Glomerular endothelial cell (primary cell): Measurements from ENCODE around the gene STMN1. TPM values are rescaled to one million over a fixed set of nuclear protein-coding genes. Genes with fewer than 3 reads are reported as not detected.

ENCODE experiments used
- DNase-seq: peaks from one replicate; pipeline ENCODE4 v3.0.0-alpha.2; 2011; ENCODE audit warnings: low read depth, low spot score; ENCODE audit errors: extremely low read depth
- total RNA-seq: library from RNA; depleted of rRNA; stranded (reverse); fragments of >200 nt; gene quantifications from 2 replicates; pipeline ENCODE4 v1.2.3, GENCODE V29; 2015

STMN1 gene
- total RNA-seq, 1 donor from 2014 or later, result 163 TPM

DNA sequence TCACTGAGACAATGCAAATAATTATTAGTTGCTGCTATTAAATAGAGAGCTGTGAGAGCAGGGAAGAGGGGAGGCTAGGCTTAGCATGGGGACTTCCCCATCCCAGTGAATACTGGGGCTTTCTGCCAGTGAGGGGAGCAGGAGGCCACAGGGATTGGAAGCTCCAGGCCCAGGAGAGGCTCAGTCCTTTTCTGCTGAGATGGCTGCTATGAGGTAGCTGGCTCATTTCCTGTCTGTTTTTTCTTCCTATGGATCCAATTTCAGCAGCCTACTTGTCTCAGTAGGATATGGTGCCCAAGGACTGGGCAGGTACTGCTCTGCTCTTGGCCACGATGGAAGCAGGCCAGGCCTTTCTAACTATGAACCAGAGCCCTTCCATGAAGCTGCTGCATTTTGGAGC, 10.0 kb downstream of the STMN1 start:
- DNase-seq, result no peak

DNA sequence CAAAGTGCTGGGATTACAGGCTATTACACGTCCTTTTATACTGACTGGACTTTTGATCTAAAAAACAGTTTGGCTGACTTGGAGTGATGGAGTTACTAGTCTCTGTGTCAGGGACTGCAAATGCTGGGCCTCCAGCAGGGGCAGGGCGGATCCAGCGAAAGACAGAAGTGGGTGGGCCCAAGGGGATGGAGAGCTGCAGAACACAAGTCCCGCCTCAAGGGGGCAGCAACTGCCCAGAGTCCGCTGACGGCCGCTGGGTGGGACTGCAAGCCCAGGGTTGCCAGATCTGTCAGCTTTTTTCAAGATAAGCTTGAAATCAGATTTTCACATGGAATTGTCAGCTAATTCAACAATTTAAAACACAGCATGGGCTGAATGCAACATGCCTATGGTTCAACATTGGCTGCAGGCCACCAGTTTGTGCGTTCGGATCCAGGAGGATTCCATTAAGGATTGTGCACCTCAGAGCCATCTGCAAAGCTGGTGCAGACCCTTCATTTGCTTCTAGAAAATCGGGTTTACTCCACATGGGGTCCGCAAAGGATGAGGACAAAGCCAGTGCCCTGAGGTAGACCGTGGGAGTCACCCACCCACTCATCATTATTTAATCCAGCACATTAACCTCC, 10.7 kb downstream of the STMN1 start:
- DNase-seq, result peak; percentile 60

DNA sequence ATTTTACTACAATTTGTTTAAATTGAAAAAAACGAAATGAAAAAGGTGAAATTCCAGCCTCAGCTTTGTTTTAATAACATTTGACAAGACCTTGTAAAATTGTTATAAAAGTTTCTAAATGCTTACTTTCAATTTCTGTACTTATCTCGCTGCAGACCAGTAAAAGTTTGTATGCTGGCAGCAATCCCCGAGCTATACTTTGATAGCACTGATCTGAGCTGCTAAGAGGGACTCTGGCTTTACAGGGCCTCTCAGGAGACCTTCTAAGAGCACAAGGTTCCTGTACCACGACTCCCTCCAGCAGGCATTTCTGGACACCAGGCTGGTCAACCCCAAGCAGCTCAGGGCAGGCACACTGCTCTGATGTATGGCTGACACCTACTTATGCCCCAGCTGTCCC, 13.1 kb downstream of the STMN1 start:
- no peak for DNase-seq

DNA sequence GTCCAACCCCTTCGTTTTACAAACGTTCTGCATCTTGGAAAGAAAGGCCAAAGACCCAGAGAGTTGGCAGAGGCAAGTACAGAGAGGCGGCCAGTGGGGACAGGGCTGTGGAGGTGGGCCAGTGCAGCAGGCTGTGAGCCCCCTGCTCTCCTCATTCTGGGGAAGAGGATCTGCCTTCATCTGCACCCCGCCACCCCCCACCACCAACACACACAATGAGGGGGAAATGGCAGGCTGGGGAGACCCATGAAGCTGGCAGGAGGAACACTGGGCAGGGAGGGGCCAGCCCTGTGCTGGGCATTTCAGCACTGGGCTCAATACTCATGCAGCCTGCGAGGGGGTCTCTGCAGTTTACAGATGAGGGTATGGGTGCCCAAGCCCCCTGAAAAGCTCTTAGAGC, 14.6 kb downstream of the STMN1 start:
- no peak for DNase-seq

DNA sequence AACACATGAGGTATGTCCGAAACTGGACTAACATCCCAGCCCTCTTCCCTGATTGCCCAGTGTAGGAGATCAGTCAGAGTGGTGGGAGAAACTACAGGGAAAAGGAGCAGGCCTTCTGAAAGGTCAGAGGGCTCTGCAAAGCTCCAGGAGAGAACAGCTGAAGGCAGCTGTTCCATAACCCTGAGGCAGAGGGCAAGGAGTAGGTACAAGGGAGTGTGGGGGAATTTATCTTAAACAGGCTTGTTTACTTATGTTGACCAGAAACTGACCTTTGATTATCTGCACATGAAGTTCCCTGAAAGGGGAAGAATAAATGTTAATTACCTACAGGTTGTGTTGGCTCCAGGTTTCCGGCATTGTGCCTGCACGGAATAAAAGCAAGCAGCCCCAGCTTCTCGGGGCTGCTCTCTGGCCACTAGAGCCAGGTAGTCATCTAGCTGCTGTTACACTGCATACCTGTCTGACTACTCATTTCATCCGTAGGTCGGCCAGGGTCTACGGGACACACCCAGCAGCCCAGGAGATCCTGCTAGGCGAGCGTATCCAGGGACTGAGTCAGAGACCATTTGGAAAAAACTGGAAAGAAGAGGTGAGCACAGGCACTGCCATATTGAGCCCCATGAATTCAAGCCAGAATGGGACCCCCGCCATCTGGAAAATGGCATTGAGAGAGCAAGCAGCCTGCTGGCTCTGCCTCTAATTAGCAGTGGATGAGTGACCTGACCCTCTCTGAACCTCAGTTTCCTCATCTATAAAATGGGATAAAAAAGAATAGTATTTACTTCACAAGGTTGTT, 15.8 kb downstream of the STMN1 start:
- no peak for DNase-seq

DNA sequence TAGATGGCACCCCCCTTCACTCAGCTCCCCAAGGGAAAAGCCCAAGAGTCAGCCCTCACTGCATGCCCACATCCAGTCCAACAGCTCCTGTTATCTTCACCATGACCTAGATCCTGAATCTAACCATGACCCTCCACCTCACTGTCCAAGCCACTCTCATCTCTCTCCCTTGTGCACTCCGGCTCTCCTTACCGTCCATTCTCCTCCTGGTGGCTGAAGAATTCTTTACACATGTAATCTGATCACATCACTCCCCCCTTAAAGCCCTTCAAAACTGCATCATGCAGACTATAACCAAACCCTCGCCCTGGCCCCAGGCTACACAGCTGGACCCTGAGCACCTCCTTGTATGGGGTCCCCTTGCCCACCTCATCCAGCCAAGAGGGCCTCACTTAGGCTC, 16.7 kb downstream of the STMN1 start:
- DNase-seq, result no peak

DNA sequence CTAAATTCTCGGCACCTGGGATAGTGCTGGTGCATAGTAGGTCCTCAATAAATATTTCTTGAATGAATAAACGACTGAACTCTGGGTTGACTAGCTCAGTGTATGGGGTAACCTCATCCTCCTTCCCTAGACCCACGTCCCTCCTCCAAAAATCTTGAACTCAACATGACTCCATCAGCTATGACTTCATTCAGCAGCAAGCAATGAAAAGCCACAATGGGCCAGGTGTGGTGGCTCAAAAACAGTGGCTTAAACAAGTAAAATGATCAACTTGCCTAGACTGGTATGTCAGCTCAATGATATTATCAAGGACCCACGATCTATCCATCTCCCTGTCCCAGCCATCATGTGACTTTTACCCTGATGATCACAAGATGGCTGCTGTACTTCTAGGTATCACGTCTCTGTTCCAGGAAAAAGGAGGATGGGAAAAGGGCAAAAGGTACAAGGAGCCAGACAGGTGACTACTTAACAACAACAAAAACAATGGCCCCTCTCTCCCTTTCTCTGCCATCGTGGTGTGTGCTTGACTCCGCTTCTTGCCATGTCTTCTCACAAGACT, 17.7 kb downstream of the STMN1 start:
- DNase-seq, result no peak

DNA sequence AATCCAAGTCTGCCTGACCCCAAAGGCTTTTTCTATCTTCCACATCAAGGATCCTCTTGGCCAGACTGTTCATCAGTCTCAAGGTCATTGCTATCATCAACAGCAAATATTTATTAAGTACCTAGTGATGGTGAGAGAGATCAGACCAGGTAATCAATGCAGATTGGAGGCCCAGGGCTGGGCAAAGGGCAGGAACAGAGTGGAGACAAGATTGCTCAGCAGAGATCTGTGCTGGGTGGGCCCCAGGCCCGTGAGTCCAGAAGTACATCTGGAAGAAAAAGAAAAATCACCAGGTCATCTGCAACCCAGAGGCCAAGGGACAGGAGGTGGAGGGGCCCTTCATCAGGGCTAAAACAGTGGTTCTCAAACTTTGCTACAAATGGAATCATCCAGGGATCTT, 20.6 kb downstream of the STMN1 start:
- no peak for DNase-seq

DNA sequence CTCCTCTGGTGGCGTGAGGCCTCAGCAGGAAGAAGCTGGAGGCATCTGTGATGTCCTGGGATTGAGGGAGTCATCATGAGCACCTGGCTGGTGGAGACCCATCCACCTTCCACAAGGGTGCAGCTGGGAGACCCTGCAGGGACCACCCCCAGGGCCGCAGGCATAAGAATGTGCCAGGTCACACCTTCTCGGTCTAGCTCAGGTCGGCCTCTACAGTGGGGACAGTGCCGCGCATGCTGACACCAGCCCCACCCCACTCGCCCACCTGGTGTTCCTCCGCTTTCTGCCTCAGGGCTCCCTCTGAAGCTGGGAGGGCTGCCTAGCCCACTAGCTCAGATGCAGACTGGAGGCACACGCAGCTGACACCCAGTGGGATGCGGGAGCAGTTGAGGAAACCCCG, 25.0 kb downstream of the STMN1 start:
- DNase-seq, result no peak

DNA sequence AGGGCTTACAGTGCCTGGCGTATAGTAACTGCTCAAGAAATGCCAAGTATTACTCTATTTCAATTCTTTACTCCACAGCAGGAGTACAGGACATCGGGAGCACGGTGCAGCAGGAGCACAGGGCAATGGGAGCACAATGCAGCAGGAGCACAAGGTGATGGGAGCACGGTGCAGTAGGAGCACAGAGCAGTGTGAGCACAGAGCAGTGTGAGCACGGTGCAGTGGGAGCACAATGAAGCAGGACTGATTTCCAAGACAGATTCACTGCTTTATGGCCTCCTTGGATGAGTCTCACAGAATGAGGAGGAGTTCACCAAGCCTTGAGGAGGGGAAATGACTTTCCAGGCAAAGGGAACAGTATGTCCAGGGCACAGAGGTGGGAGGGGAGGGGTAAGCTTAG, 25.7 kb downstream of the STMN1 start:
- DNase-seq, result no peak

DNA sequence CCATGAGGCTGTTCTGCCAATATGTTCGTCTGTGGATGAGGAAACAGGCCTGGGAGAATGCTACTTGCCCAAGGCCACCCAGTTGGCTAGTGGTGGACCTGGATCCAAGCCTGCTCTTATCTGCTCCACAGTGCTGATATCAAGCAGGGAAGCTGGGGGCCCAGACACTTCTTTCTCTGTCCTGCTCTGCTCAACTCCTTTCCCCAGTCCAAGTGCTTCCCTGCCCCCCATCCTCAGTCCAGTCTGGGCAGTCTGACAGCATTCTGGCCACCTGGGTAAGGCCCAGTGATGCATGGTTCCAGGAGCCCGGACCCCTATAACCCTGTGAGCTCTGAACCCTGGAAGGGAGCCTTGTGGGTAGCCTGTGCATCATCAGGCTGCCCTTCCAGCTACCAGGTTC, 26.5 kb downstream of the STMN1 start:
- DNase-seq, result no peak

DNA sequence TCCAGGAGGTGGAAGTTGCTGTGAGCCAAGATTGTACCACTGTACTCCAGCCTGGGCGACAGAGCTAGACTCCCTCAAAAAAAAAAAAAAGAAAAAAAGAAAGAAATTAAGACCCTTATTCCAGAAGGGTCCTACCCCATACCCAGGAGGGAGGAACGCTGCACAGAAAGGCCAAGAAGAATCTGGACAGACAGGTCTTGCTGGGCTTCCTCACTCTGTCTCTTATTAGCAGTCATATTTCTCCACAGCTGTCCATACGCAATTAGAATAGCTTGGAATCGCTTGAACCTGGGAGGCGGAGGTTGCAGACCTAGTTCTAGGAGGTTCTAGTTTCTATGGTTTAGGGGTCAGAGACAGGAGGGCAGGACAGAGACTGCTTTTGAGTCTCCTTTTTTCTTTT, 27.5 kb downstream of the STMN1 start:
- DNase-seq, result no peak

DNA sequence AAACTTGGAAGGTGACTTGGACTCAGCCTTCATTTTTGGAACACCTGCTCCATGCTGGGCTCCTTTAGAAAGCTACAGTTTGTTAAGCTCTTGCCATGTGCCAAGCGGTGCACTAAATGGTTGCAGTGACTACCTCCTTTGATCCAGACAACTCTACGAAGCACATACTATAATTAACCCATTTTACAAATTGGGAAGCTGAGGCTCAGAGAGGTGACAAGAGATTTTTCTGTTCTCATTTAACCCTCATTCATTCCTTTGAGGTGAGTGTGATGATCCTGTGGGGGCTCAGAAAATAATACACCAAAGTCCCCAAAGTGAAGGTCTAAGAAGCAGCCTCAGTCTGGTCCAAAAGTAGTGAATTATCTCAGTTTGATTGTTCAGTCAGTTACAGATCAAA, 29.1 kb downstream of the STMN1 start:
- DNase-seq, result no peak

DNA sequence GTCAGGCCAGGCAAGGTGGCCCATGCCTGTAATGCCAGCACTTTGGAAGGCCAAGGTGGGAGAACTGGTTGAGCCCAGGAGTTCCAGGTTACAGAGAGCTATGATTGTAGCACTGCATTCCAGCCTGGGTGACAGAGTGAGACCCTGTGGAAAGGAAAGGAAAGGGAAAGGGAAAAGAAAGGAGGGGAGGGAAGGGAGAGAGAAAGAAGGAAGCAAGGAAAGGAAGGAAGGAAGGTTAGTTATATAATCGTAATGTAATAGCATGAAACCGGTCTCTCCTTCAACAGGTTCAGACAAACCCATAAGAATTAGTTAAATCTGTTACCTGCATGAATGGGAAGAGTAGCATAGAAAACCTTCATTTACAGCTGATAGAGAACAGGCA, 29.5 kb downstream of the STMN1 start:
- no peak for DNase-seq

DNA sequence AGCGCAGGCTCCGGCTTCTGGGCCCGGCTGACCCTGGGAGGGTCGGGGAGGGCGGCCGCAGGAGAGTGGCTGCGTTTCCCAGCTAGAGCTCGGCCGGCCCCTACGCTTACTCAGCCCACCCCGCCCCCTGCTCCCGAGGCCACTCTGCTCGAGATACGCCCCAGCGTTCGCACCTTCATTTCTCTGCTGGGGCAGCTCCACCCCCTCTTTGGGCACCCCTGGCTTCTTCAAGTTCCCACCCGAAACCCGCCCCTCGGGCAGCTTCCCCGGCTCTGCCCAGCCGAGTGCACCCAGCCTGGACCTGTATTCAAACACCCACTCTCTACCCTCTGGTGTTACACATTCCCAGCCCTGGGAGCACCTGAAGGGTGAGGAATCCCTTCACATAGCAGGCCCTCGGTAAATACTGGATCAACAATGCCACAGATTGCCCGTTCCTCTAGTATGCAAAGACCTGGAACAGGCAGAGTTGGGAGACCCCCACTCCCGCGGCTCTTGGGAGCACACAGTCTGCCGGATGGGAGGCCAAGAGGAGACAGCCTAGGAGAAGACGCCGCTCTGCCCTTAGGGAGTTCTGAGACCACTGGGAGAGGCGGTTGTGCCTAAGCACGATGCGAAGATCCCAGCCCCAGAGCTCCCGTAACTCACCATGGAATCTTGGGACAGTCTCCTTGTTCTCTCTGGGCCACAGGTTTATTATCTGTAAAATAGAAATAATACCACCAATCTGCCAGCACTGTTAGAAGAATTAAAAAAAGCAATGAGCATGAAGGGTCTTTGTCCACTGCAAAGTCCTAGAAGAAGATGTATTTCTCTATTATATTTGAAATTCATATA, 30.1 kb downstream of the STMN1 start:
- DNase-seq, result no peak

DNA sequence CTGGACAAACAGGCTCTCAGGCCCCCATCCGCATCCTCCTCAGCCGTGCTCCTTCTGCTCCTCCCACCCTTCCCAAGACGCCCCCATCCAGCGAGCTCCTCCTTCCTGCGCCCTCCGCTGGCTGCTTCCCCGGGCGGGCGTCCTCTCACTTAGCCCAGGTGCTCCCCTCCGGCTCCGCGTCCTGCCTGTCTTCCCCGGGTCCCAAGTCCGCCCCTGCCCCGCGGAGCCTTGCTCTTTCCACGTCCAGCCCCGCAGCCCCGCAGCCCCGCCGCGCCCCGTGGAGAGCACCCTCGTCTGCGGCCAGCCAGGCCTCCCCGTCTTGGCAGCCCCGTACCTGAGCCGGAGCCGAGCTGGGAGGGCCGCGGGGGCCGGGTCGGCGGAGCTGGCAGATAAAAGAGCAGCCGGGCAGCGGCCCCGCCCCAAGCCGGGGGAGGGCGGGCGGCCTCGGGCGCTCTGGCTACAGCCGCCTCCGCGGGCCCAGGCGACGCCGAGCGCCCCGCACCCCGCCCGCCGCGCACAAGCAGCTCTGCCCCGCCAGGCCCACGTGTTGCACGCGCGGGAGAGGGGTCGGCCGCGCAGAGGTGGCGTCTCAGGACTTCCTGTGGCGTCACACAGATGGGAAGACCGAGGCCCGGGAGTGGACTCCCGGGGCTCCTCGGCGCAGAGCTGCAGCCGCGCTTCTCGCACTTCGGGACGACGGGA, 30.9 kb downstream of the STMN1 start, which contains the start of gene PAQR7:
Gene PAQR7 (minus strand): TSS at position 555 of the 702 bp plus-strand sequence. CDS start 11,869 bp downstream, outside the sequence.
- DNase-seq, result no peak

DNA sequence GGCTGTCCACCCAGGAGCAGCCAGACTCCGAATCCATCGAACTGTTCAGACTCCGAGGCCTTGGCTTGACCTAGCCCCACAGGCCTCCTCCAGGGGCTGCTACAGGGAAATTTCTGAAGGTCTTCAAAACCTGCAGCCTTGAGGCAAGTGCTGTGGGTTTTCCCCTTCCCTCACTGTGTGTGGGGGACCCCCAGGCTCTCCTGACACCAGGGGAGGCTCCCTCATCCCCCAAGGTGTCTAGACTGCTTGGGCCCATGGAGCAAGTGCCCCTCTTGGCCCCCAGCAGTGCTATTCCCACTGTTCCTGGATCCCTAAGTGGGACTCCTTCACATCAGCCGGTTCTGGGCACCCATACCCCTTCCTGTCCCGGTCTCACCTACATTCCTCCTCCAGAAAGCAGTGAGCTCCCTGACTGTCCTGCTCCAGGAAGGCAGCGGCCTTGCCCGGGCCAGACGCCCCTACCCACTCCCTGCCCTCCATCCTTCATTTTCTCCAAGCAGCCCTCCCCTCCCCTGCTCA, 31.5 kb downstream of the STMN1 start:
- no peak for DNase-seq

DNA sequence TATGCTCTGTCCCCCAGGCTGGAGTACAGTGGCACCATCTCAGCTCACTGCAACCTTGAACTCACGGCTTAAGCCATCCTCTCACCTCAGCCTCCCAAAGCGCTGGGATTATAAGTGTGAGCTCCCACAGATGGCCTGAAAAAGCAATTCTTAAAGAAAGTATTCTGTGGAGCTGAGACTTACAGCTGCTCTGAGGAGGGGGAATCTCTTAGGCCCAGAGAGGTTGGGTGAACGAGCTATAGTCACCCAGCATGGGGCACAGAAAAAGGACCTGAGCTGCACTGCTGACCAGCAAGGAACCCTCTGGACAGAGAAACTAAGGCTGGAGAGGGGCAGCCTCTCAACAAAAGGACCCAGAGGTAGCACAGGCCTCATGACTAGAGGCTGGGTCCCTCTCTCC, 32.0 kb downstream of the STMN1 start:
- DNase-seq, result no peak

DNA sequence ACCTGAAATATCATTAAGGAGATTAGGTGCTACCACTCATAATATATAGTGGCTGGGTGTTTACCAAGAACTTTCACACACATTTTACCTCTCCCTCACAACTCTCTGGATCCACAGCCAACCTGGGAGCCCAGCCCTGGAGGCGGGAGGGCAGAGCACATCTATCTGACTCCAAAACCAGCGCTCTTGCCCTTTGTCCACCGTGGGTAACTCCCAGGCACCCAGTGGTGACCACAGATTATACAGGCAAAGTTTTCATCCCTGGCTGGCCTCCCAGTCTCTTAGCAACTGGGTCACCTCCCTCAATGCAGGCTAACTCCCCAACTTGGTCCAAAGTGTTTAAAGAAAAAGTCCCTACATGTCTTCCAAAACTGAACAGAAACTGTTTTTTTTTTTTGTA, 33.1 kb downstream of the STMN1 start:
- DNase-seq, result no peak

DNA sequence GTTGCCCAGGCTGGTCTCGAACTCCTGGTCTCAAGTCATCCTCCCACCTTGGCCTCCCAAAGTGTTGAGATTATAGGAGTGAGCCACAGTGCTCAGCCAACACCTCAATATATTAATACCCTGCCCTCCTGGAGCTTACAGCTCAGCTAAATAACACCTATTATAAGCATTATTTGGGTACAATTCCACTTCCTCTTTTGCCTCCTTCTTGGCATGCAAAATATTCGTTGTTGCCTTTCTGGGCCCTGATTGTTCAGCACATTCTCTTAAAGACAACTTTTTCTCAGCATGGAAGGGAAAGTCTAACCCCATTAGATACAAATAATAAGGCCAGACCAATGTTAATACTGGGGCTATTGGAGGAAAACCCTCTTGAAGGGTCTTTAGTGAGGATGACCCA, 33.5 kb downstream of the STMN1 start:
- DNase-seq, result no peak
